Activated T-cell treated with anti-CD3 and anti-CD28 coated beads, Interleukin-2, amount 50 U/mL, for 1 hour (primary cell): ENCODE measurements around the gene TBC1D3L.
"Not testable (repeated sequence)": the region's sequence is repeated elsewhere in the genome, so short reads cannot be mapped to it uniquely, and the experiment has no call there.

Source experiments
- DNase-seq: peaks from one replicate; pipeline ENCODE4 v3.0.0-alpha.2; 2020

Gene TBC1D3L

DNA sequence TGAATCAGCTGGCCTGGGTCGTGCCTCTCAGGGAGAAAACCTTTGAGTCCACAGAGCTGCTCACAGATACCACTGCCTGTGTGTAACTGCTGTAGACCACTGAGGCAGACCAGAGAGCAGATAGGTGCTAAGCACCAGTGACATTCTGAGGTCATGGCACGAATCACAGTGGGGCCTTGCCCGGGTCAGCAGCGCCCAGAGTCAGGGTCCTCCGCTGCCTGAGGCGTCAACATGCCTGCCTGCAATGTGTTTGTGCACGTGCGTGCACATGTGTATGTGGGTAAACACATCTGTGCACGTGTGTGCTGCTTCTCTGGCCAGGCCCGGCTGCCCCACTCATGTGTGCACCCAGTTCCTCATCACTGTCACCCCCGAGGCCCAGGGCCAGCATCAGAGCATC, at the start of gene TBC1D3L:
Gene TBC1D3L (minus strand): TSS at position 101 of the 400 bp plus-strand sequence. CDS start 1,540 bp downstream, outside the sequence.
- DNase-seq, result not testable (repeated sequence)

DNA sequence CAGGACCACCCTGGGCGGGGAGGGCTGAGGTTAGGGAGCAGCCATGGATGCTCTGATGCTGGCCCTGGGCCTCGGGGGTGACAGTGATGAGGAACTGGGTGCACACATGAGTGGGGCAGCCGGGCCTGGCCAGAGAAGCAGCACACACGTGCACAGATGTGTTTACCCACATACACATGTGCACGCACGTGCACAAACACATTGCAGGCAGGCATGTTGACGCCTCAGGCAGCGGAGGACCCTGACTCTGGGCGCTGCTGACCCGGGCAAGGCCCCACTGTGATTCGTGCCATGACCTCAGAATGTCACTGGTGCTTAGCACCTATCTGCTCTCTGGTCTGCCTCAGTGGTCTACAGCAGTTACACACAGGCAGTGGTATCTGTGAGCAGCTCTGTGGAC, 14.8 kb upstream of the TBC1D3L start, which contains the start of gene TBC1D3D:
Gene TBC1D3D (plus strand): TSS at position 301 of the 400 bp plus-strand sequence. CDS start 1,585 bp downstream, outside the sequence.
- not testable (repeated sequence) for DNase-seq
